Bronchial epithelial cell (primary cell): ENCODE data around the gene OSBPL3. TPM values are rescaled to one million over a fixed set of nuclear protein-coding genes. Genes with fewer than 3 reads are reported as not detected.

Experiments
- DNase-seq: peaks from one replicate; pipeline ENCODE4 v3.0.0-alpha.2; 2010; ENCODE audit warnings: low read depth
- FAIRE-seq: peaks from 2 replicates; lab custom pipeline; 2011; peaks lifted over from hg19 to GRCh38; lab: Jason Lieb, UNC
- H3K27me3 ChIP-seq: 2 replicates; pipeline ENCODE4 v1.5.1; 2011; ENCODE audit warnings: low read length; ENCODE audit not compliant: control insufficient read depth, insufficient read depth
- H3K36me3 ChIP-seq: 2 replicates; pipeline ENCODE4 v1.5.1; 2011; ENCODE audit warnings: low read length; ENCODE audit not compliant: control insufficient read depth, insufficient read depth
- H3K4me3 ChIP-seq: 2 replicates; pipeline ENCODE4 v1.5.1; 2011; ENCODE audit warnings: mild to moderate bottlenecking, low read depth, low read length, control low read depth
- total RNA-seq: library from RNA; depleted of rRNA; stranded (reverse); fragments of >200 nt; gene quantifications from 2 replicates; pipeline ENCODE4 v1.2.1, GENCODE V29; 2014
- TF ChIP-seq, protein P1 (sequence below): IDR thresholded peaks from 2 replicates; pipeline ENCODE4 v1.5.1; 2011; ENCODE audit warnings: mild to moderate bottlenecking, moderate library complexity, low read length, control low read depth, inconsistent platforms; ENCODE audit not compliant: insufficient read depth, severe bottlenecking

OSBPL3 gene
- total RNA-seq, 1 donor from 2014 or later, result 25.0 TPM

DNA sequence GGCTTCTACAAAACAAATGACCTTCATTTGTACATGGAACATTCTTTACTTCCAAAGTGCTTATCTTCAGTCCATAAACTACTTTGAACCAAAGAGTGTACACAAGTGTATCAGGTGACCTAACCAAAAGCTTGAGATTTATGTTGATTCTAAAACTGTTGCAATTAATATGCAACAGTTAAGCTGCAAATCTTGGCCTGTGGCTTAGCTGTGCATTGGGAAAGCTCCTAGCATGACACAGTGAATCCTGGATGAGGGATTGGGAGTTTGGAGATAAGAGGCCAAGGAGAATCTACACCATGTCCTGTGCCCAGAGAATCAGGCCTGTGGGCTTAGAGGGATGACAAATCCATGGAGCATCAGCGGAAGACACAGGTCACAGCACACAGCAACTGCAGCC is 117.5 kb downstream of the OSBPL3 start:
- no peak for DNase-seq
- Histone ChIP-seq H3K4me3 (no peak overlapping the region), H3K27me3 (no peaks in the 10 kb centered on the region), H3K36me3 (peaks cover 8% of the 10 kb centered on the region)
- FAIRE-seq, result no peak
- TF ChIP-seq, protein P1, sequence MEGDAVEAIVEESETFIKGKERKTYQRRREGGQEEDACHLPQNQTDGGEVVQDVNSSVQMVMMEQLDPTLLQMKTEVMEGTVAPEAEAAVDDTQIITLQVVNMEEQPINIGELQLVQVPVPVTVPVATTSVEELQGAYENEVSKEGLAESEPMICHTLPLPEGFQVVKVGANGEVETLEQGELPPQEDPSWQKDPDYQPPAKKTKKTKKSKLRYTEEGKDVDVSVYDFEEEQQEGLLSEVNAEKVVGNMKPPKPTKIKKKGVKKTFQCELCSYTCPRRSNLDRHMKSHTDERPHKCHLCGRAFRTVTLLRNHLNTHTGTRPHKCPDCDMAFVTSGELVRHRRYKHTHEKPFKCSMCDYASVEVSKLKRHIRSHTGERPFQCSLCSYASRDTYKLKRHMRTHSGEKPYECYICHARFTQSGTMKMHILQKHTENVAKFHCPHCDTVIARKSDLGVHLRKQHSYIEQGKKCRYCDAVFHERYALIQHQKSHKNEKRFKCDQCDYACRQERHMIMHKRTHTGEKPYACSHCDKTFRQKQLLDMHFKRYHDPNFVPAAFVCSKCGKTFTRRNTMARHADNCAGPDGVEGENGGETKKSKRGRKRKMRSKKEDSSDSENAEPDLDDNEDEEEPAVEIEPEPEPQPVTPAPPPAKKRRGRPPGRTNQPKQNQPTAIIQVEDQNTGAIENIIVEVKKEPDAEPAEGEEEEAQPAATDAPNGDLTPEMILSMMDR, result no peak

DNA sequence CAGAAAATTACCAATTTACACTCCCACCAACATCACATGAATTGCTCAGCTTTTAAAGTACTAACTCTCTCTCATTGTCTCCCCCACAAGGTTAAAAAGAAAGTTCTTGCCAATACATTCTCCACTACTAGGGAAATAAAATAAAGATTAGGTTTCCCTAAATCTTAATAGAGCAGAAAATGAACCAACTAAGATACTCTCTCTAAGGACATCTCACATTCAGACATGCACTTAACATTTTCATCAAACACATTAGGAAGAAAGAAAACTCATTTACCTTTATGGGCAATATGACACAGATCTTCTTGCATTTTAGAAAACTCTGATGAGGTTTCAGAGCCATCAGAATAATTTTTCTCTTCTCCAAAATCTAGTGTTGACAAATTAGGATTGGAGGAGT is 118.6 kb downstream of the OSBPL3 start:
- Histone ChIP-seq H3K27me3 (no peaks in the 10 kb centered on the region), H3K36me3 (peaks cover 8% of the 10 kb centered on the region), H3K4me3 (no peak overlapping the region)
- TF ChIP-seq, protein P1, result no peak
- DNase-seq (no peak), FAIRE-seq (no peak)

DNA sequence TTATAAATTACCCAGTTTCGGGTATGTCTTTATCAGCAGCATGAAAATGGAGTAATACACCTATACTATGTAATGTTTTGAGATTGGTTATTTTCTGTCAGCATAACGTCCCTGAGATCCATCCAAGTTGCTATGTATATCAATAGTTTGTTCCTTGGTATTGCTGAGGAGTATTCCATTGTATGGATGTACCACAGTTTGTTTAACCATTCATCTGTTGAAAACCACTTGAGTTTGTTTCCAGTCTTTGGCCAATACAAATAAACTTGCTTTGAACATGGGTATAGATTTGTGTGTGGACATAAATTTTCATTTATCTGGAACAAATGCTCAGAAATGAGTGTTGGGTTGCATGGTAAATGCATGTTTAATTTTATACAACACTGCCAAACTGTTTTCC is 119.4 kb downstream of the OSBPL3 start:
- TF ChIP-seq, protein P1, result no peak
- Histone ChIP-seq H3K36me3 (peaks cover 8% of the 10 kb centered on the region), H3K27me3 (no peaks in the 10 kb centered on the region), H3K4me3 (no peak overlapping the region)
- no peak for FAIRE-seq
- DNase-seq, result no peak

DNA sequence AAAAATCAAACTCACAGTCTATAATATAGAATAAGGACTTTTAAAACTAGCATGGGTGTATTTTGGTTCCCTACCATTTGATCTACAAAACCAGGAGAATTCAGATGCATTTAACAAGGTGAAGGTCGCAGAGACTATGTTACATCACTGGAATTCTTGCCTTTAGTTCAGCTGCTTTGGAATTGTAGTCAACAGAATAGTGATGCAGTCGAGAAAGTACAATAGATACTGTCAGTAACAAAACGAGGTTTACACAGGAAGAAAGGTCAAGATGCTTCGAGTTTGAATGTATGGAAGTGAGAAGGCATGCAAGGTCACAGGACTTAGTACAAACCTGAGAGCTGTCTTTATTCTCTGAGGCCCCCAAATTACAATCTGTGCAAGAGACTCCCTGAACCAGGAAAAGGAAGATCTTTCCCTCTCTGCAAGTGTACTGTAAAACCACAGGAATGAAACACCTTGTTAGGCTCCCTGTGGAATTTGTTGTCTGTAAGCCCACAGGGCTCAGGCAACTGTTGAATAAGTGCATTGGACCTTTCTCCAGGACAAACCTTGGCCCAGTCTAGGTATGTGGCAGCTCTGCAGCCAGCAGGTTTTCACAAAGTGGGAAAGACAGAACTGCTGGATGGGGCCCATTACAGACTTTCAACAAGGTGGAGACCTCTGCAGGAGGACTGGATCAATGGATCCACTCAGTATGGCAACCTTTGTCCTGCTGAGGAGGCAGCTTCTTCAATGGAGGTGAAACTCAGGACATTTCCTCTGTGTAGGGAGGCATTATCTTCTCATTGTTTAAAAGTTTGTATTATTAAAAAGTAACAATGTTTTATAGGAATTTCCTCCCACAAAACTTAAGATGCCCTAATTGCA is 121.6 kb downstream of the OSBPL3 start:
- Histone ChIP-seq H3K4me3 (no peak overlapping the region), H3K36me3 (peaks cover 5% of the 10 kb centered on the region), H3K27me3 (no peaks in the 10 kb centered on the region)
- TF ChIP-seq, protein P1, result no peak
- no peak for DNase-seq
- no peak for FAIRE-seq

DNA sequence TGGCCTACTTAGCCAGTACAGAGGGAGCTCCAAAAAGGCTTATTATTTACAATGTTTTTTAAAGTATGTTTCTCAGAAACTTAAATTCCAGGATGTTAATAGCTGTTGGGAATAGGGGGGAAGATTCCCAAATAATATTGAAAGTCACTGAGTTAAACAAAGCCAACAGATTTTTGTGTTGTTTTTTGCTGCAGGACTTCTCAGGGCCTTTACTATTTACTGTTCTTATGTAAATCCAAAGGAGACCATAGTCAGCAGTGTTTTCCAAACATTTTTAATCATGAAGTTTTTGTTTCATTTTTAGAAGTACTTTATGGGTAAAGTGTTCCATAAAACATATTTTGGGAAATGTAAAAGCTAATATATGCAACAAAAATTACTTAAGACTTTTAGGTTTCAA is 122.4 kb downstream of the OSBPL3 start:
- DNase-seq (no peak), FAIRE-seq (no peak)
- Histone ChIP-seq H3K27me3 (no peaks in the 10 kb centered on the region), H3K36me3 (peaks cover 1% of the 10 kb centered on the region), H3K4me3 (no peak overlapping the region)
- TF ChIP-seq, protein P1, result no peak
